HEK293 (cell line): ENCODE measurements around the gene SEPTIN2.

ENCODE experiments used
- CTCF ChIA-PET: fragments of 350-600 bp; formaldehyde crosslinking; extraction: SDS; loops from one replicate; lab custom pipeline; 2021; ENCODE audit warnings: antibody characterized with exemption; lab: Yijun Ruan, JAX
- POLR2A ChIA-PET: fragments of 300-600 bp; formaldehyde crosslinking; extraction: SDS; loops from one replicate; lab custom pipeline; 2020; ENCODE audit warnings: antibody characterized with exemption, inconsistent platforms; lab: Yijun Ruan, JAX
- H3K27ac ChIP-seq: fragments of 200-500 bp; sonication (Bioruptor generic); 2 replicates; pipeline ENCODE4 v1.5.1; 2014; ENCODE audit warnings: low read depth, low read length, control low read depth, inconsistent platforms; ENCODE audit errors: extremely low read depth
- H3K36me3 ChIP-seq, 2 experiments: fragments of 200-500 bp in 1 of 2; sonication (Bioruptor generic) in 1 of 2; 1 replicate in 1 of 2; 2 replicates in 1 of 2; pipeline ENCODE4 v1.5.1; 2014 to 2017; ENCODE audit warnings: inconsistent platforms in 2 of 2, low read length in 2 of 2; ENCODE audit not compliant: control insufficient read depth in 2 of 2, insufficient read depth in 1 of 2
- H3K4me1 ChIP-seq: fragments of 200-500 bp; sonication (Bioruptor generic); 2 replicates; pipeline ENCODE4 v1.5.1; 2014; ENCODE audit warnings: mild to moderate bottlenecking, low read length, inconsistent platforms; ENCODE audit not compliant: control insufficient read depth, insufficient read depth
- H3K4me3 ChIP-seq: 2 replicates; pipeline ENCODE4 v1.5.1; 2011; ENCODE audit warnings: low read depth, mild to moderate bottlenecking, control low read depth, low read length, moderate library complexity
- H3K9me3 ChIP-seq: fragments of 200-500 bp; sonication (Bioruptor generic); 2 replicates; pipeline ENCODE4 v1.5.1; 2014; ENCODE audit warnings: low read depth, low read length, inconsistent platforms; ENCODE audit not compliant: control insufficient read depth, insufficient read depth
- KLF1 ChIP-seq: fragments of 450-650 bp; formaldehyde crosslinking; IDR thresholded peaks from 2 replicates; pipeline ENCODE4 v1.5.1; 2016; ENCODE audit warnings: missing biosample characterization, missing genetic modification characterization
- TSHZ1 ChIP-seq: fragments of 450-650 bp; formaldehyde crosslinking; IDR thresholded peaks from 2 replicates; pipeline ENCODE4 v1.5.1; 2016; ENCODE audit warnings: missing biosample characterization, missing genetic modification characterization, borderline replicate concordance
- WT1 ChIP-seq: fragments of 450-650 bp; formaldehyde crosslinking; IDR thresholded peaks from 2 replicates; pipeline ENCODE4 v1.5.1; 2016; ENCODE audit warnings: missing biosample characterization, missing genetic modification characterization
- ZBTB17 ChIP-seq: fragments of 450-650 bp; formaldehyde crosslinking; IDR thresholded peaks from 2 replicates; pipeline ENCODE4 v1.5.1; 2016; ENCODE audit warnings: missing biosample characterization, missing genetic modification characterization
- ZNF175 ChIP-seq: fragments of 450-650 bp; formaldehyde crosslinking; IDR thresholded peaks from 2 replicates; pipeline ENCODE4 v1.5.1; 2016; ENCODE audit warnings: missing biosample characterization, missing genetic modification characterization
- ZNF239 ChIP-seq: fragments of 450-650 bp; formaldehyde crosslinking; IDR thresholded peaks from 2 replicates; pipeline ENCODE4 v1.5.1; 2016; ENCODE audit warnings: missing biosample characterization, missing genetic modification characterization
- ZNF280C ChIP-seq: fragments of 450-650 bp; formaldehyde crosslinking; IDR thresholded peaks from 2 replicates; pipeline ENCODE4 v1.5.1; 2016; ENCODE audit warnings: missing biosample characterization, missing genetic modification characterization
- ZNF391 ChIP-seq: fragments of 450-650 bp; formaldehyde crosslinking; IDR thresholded peaks from 2 replicates; pipeline ENCODE4 v1.5.1; 2016; ENCODE audit warnings: low read depth, missing biosample characterization, missing genetic modification characterization, borderline replicate concordance
- ZNF398 ChIP-seq: fragments of 450-650 bp; formaldehyde crosslinking; IDR thresholded peaks from 2 replicates; pipeline ENCODE4 v1.5.1; 2017; ENCODE audit warnings: missing biosample characterization, missing genetic modification characterization
- ZNF518A ChIP-seq: fragments of 450-650 bp; formaldehyde crosslinking; conservative IDR thresholded peaks from 2 replicates; pipeline ENCODE4 v1.5.1; 2016; ENCODE audit warnings: low read depth, missing biosample characterization, missing genetic modification characterization
- ZNF555 ChIP-seq: fragments of 450-650 bp; formaldehyde crosslinking; conservative IDR thresholded peaks from 2 replicates; pipeline ENCODE4 v1.5.1; 2017; ENCODE audit warnings: missing biosample characterization, mild to moderate bottlenecking, missing genetic modification characterization, inconsistent platforms
- ZNF664 ChIP-seq: fragments of 450-650 bp; formaldehyde crosslinking; IDR thresholded peaks from 2 replicates; pipeline ENCODE4 v1.5.1; 2016; ENCODE audit warnings: missing biosample characterization, missing genetic modification characterization

SEPTIN2 gene

GRCh38 chr2:241320394-241320793 is 4.7 kb downstream of the SEPTIN2 start:
- peaks cover 14% of the 10 kb centered on the region for H3K4me1 ChIP-seq
- POLR2A ChIA-PET = no interaction called here
- peaks cover 27 to 45% of the 10 kb centered on the region in 2 experiments for H3K36me3 ChIP-seq
- no peak for TF ChIP-seq ZNF280C (tag by site-specific recombination)
- H3K27ac ChIP-seq = no peak overlapping the region
- H3K4me3 ChIP-seq = no peak overlapping the region
- CTCF ChIA-PET = interaction anchor here (1.2 kb wide), 1 partner anchor 13 kb away, joined by 5 read pairs; no protein-coding TSS in a partner anchor
- no peaks in the 10 kb centered on the region for H3K9me3 ChIP-seq

GRCh38 chr2:241321033-241321432 is 5.3 kb downstream of the SEPTIN2 start:
- H3K4me3 ChIP-seq = no peak overlapping the region
- no peak for TF ChIP-seq TSHZ1 (tag by site-specific recombination)
- no peak for TF ChIP-seq KLF1 (tag by site-specific recombination)
- no peak for TF ChIP-seq ZBTB17
- no peak for TF ChIP-seq ZNF398 (tag by site-specific recombination)
- TF ChIP-seq WT1 (tag by site-specific recombination) = no peak
- TF ChIP-seq ZNF664 = no peak
- TF ChIP-seq ZNF239 (tag by site-specific recombination) = no peak
- TF ChIP-seq ZNF175 (tag by site-specific recombination) = no peak
- H3K27ac ChIP-seq = no peak overlapping the region
- POLR2A ChIA-PET = no interaction called here
- peaks cover 14% of the 10 kb centered on the region for H3K4me1 ChIP-seq
- peaks cover 33 to 51% of the 10 kb centered on the region in 2 experiments for H3K36me3 ChIP-seq
- CTCF ChIA-PET = interaction anchor here (0.7 to 1.2 kb wide), 2 partner anchors 10 to 12 kb away, joined by 3 to 5 read pairs; no protein-coding TSS in a partner anchor
- H3K9me3 ChIP-seq = no peaks in the 10 kb centered on the region

- POLR2A ChIA-PET = no interaction called here
- Histone ChIP-seq H3K9me3 (no peaks in the 10 kb centered on the region), H3K4me3 (no peak overlapping the region), H3K36me3 (peaks cover 40 to 55% of the 10 kb centered on the region in 2 experiments), H3K27ac (no peak overlapping the region), H3K4me1 (peaks cover 14% of the 10 kb centered on the region)
- CTCF ChIA-PET = interaction anchor here (0.7 kb wide), 1 partner anchor 9 kb away, joined by 3 read pairs; no protein-coding TSS in a partner anchor
- TF ChIP-seq ZNF518A (tag by site-specific recombination) = no peak
- no peak for TF ChIP-seq ZNF391 (tag by site-specific recombination)
- no peak for TF ChIP-seq ZNF555 (tag by site-specific recombination)
Measured at GRCh38 chr2:241321886-241322285, 6.2 kb downstream of the SEPTIN2 start.
